RWPE1 (cell line): ENCODE data around the gene GRAMD2B.

Experiments used
- CTCF ChIA-PET: fragments of 350-600 bp; sonication (Branson Sonifier 250); formaldehyde crosslinking; extraction: SDS; loops from one replicate; lab custom pipeline; 2021; lab: Yijun Ruan, JAX
- POLR2A ChIA-PET: fragments of 400-600 bp; formaldehyde crosslinking; extraction: SDS; loops from one replicate; lab custom pipeline; 2020; ENCODE audit warnings: antibody characterized with exemption; ENCODE audit not compliant: low non-redundant PET; lab: Yijun Ruan, JAX
- DNase-seq: peaks from one replicate; pipeline ENCODE4 v3.0.0; 2012; ENCODE audit warnings: low spot score
- H3K27ac ChIP-seq: fragments of 450-650 bp; 2 replicates; pipeline ENCODE4 v1.5.1; 2017
- CTCF ChIP-seq: fragments of 450-650 bp; conservative IDR thresholded peaks from 2 replicates; pipeline ENCODE4 v1.5.1; 2017; ENCODE audit warnings: low read depth, mild to moderate bottlenecking

GRAMD2B gene

DNA sequence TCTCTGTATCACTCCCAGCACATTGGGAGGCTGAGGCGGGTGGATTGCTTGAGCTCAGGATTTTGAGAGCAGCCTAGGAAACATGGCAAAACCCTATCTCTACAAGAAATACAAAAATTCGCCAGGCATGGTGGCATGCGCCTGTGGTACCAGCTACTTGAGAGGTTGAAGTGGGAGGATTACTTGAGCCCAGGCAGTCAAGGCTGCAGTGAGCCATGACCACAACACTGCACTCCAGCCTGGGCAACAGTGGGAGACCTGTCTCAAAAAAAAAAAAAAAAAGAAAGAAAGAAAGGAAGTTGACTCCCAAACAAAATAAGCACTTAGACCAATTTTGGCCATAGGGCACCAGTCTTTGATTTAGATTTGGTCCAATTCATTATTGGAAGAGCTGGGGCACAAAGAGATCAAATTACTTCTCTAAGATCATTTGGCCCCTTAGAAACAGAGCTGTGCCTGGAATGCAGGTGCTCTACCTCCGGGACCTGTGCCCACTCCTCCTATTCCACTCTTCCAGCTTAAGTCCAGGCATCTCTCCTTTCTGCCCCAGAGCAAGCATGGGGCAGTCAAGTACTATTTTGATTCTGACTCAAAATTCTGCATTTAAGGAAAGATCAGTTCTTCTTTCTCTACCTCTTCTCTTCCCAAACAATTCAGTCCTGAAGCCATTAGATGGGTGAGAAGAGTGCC lies 112.8 kb downstream of the GRAMD2B start:
- no peak for TF ChIP-seq CTCF
- no peak overlapping the region for H3K27ac ChIP-seq
- no peak for DNase-seq
- ChIA-PET POLR2A (no interaction called here), CTCF (interaction anchor here (0.6 kb wide), 1 partner anchor 19 kb away, joined by 3 read pairs; no protein-coding TSS in a partner anchor)

DNA sequence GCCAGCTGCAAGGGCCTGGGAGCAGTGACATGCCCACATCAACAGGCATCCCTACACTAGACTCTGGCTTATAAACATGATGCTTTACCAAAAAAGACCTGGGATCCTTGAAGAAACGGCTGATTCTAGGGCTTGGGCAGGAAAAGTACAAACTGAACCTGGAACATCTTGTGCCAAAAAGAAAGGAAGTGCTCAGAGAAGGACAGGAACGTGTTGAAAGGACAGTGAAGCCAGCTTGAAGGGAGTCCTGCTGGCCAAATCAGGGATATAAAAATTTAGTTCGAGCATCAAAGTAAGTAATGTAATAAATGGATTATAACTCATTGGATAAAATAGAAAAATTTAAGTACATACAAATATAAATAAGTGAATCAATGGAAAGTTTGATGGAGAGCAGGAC lies 113.7 kb downstream of the GRAMD2B start:
- CTCF ChIA-PET, result interaction anchor here (0.6 to 1.3 kb wide), 2 partner anchors 19 to 198 kb away, joined by 3 to 4 read pairs; no protein-coding TSS in a partner anchor
- DNase-seq, result no peak
- POLR2A ChIA-PET, result no interaction called here
- TF ChIP-seq CTCF, result no peak
- no peak overlapping the region for H3K27ac ChIP-seq

DNA sequence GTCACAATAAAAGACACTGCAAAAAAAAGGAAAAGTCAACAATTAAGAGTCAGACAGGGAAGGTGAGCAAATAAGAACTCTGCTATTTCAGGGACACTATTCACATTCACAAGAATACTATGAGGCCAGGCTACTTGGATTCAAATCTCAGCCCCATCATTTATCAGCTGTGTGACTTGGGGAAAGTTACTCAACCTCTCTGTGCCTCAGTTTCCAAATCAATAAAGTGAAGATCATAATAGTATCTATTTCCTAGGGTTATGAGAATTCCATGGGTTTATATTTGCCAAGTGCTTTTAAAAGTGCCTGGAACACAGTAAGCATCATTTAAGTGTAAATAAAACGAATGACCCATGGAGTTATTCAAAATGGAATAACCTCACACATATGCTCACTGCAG lies 115.4 kb downstream of the GRAMD2B start:
- no peak for DNase-seq
- no peak for TF ChIP-seq CTCF
- no peak overlapping the region for H3K27ac ChIP-seq
- POLR2A ChIA-PET, result no interaction called here
- CTCF ChIA-PET, result interaction anchor here (0.6 to 1.8 kb wide), 14 partner anchors 8 to 1263 kb away, joined by 3 to 20 read pairs (median 3); no protein-coding TSS in a partner anchor

GRCh38 chr5:126540631-126541030 lies 117.4 kb downstream of the GRAMD2B start:
- no peak for DNase-seq
- no peak for TF ChIP-seq CTCF
- ChIA-PET POLR2A (no interaction called here), CTCF (interaction anchor here (1.3 to 2.0 kb wide), 2 partner anchors 20 to 187 kb away, joined by 4 to 9 read pairs; no protein-coding TSS in a partner anchor)
- H3K27ac ChIP-seq, result no peak overlapping the region

DNA sequence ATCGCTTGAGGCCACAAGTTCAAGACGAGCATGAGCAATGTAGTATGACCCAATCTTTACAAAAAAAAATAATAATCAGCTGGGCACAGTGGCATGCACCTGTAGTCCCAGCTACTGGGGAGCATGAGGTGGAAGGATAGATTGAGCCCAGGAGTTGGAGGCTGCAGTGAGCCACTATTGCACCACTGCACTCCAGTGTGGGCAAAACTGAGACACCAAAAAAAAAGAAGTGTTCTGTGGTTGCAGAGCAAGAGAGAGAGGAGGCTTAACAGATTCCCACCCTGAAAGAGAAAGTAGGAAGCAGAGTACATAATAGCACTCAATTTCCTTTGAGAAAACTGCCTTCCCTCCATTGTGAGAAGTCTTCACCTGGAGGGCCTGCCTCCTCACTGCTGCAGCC lies 119.2 kb downstream of the GRAMD2B start:
- no peak for TF ChIP-seq CTCF
- no peak for DNase-seq
- ChIA-PET POLR2A (no interaction called here), CTCF (interaction anchor here (0.6 to 0.9 kb wide), 4 partner anchors 25 to 192 kb away, joined by 3 to 12 read pairs (median 4); partner anchors contain the start of gene ALDH7A1)
- no peak overlapping the region for H3K27ac ChIP-seq

GRCh38 chr5:126543009-126543408 lies 119.8 kb downstream of the GRAMD2B start:
- ChIA-PET CTCF (interaction anchor here (0.5 to 1.0 kb wide), 6 partner anchors 102 to 252 kb away, joined by 3 to 4 read pairs (median 3); no protein-coding TSS in a partner anchor), POLR2A (no interaction called here)
- no peak for TF ChIP-seq CTCF
- H3K27ac ChIP-seq, result no peak overlapping the region
- DNase-seq, result no peak
